CD14-positive monocyte (primary cell): Measurements from ENCODE around the gene GPR39. TPM values are rescaled to one million over a fixed set of nuclear protein-coding genes. Genes with fewer than 3 reads are reported as not detected.

Experiments
- DNase-seq, 3 donors: peaks; one replicate each; pipeline ENCODE4 v3.0.0-alpha.2; 2011 to 2022
- H2AFZ ChIP-seq: 2 replicates; pipeline ENCODE4 v1.6.0; 2012; ENCODE audit warnings: mild to moderate bottlenecking, low read depth, low read length, inconsistent platforms; ENCODE audit not compliant: insufficient read depth, poor library complexity, severe bottlenecking
- H3K27ac ChIP-seq, 2 donors: 1 replicate in 1 of 2; 2 replicates in 1 of 2; pipeline ENCODE4 v1.5.1; 2012 to 2013; ENCODE audit warnings: low read length in 2 of 2, control low read depth in 1 of 2, inconsistent platforms in 1 of 2, low read depth in 1 of 2, mild to moderate bottlenecking in 1 of 2
- H3K27me3 ChIP-seq, 2 donors: one replicate each; pipeline versions ENCODE4 v1.6.0 to v1.6.1; 2011 to 2013; ENCODE audit warnings: low read length in 2 of 2; ENCODE audit not compliant: control insufficient read depth in 2 of 2, insufficient read depth in 2 of 2
- H3K36me3 ChIP-seq, 2 donors: replicated peaks in 1 of 2; 1 replicate in 1 of 2; 2 replicates in 1 of 2; pipeline versions ENCODE4 v1.5.1 to v1.6.1; 2012 to 2013; ENCODE audit warnings: low read length in 2 of 2, control low read depth in 1 of 2, inconsistent platforms in 1 of 2, mild to moderate bottlenecking in 1 of 2; ENCODE audit not compliant: insufficient read depth in 2 of 2, control insufficient read depth in 1 of 2
- H3K4me1 ChIP-seq, 2 donors: 1 replicate in 1 of 2; 2 replicates in 1 of 2; pipeline versions ENCODE4 v1.5.1 to v1.6.1; 2012 to 2013; ENCODE audit warnings: low read length in 2 of 2, control low read depth in 1 of 2, inconsistent platforms in 1 of 2, mild to moderate bottlenecking in 1 of 2, moderate library complexity in 1 of 2; ENCODE audit not compliant: insufficient read depth in 2 of 2, control insufficient read depth in 1 of 2
- H3K4me2 ChIP-seq: replicated peaks from 2 replicates; pipeline ENCODE3; 2012; ENCODE audit warnings: low read length, moderate library complexity, mild to moderate bottlenecking; ENCODE audit not compliant: poor library complexity, severe bottlenecking; ENCODE audit errors: extremely low read depth
- H3K4me3 ChIP-seq, 3 experiments: fragments of 200-600 bp in 1 of 3; sonication (generic) in 1 of 3; replicated peaks in 1 of 3; 1 replicate in 2 of 3; 2 replicates in 1 of 3; pipeline ENCODE4 v1.5.1; 2011 to 2013; ENCODE audit warnings: low read length in 3 of 3, mild to moderate bottlenecking in 3 of 3, control low read depth in 2 of 3, low read depth in 2 of 3, inconsistent platforms in 1 of 3, moderate library complexity in 1 of 3
- H3K79me2 ChIP-seq: 2 replicates; pipeline ENCODE4 v1.6.0; 2012; ENCODE audit warnings: mild to moderate bottlenecking, control low read depth, inconsistent platforms, low read length, moderate library complexity; ENCODE audit not compliant: insufficient read depth
- H3K9ac ChIP-seq: 2 replicates; pipeline ENCODE4 v1.6.0; 2017; ENCODE audit warnings: low read length, mild to moderate bottlenecking; ENCODE audit not compliant: insufficient read depth, poor library complexity, severe bottlenecking
- H3K9me3 ChIP-seq, 2 donors: replicated peaks in 1 of 2; 1 replicate in 1 of 2; 2 replicates in 1 of 2; pipeline versions ENCODE4 v1.5.1 to v1.6.1; 2012 to 2013; ENCODE audit warnings: low read length in 2 of 2, control low read depth in 1 of 2; ENCODE audit not compliant: control insufficient read depth in 1 of 2, insufficient read depth in 1 of 2
- H4K20me1 ChIP-seq: 2 replicates; pipeline ENCODE4 v1.6.0; 2012; ENCODE audit warnings: mild to moderate bottlenecking, low read length, control low read depth, moderate library complexity; ENCODE audit not compliant: insufficient read depth
- H3K27ac Mint-ChIP-seq, 7 donors: one replicate each; pipeline ENCODE4 v1.8.0; 2020; ENCODE audit warnings: mild to moderate bottlenecking in 7 of 7, mixed read lengths in 7 of 7, moderate library complexity in 6 of 7, inconsistent platforms in 2 of 7
- H3K27me3 Mint-ChIP-seq, 3 donors: one replicate each; pipeline ENCODE4 v1.8.0; 2021 to 2022; ENCODE audit warnings: low read depth in 3 of 3, mild to moderate bottlenecking in 3 of 3, mixed read lengths in 3 of 3, moderate library complexity in 3 of 3, inconsistent platforms in 1 of 3
- H3K36me3 Mint-ChIP-seq, 2 donors: one replicate each; pipeline ENCODE4 v1.8.0; 2020; ENCODE audit warnings: mixed read lengths in 2 of 2, inconsistent platforms in 1 of 2, mild to moderate bottlenecking in 1 of 2
- H3K4me1 Mint-ChIP-seq: one replicate; pipeline ENCODE4 v1.8.0; 2020; ENCODE audit warnings: mild to moderate bottlenecking, mixed read lengths
- H3K4me3 Mint-ChIP-seq, 2 donors: one replicate each; pipeline ENCODE4 v1.8.0; 2020; ENCODE audit warnings: mild to moderate bottlenecking in 2 of 2, mixed read lengths in 2 of 2, moderate library complexity in 1 of 2
- H3K9me3 Mint-ChIP-seq, 7 donors: one replicate each; pipeline ENCODE4 v1.8.0; 2020 to 2022; ENCODE audit warnings: mixed read lengths in 7 of 7, mild to moderate bottlenecking in 6 of 7, moderate library complexity in 6 of 7, inconsistent platforms in 2 of 7
- CTCF ChIP-seq: fragments of 200-600 bp; IDR thresholded peaks from one replicate; pipeline ENCODE4 v1.8.0; 2022; ENCODE audit warnings: antibody characterized with exemption, mild to moderate bottlenecking
- WGBS: methylation state at CpG from one replicate; pipeline ENCODE4 v1.1.5; 2013; ENCODE audit warnings: missing lambda C conversion rate; ENCODE audit not compliant: insufficient coverage; 5-methylcytosine and 5-hydroxymethylcytosine counted together
- intact Hi-C, 2 donors: fragments of 100-400 bp; cut with micrococcal nuclease; formaldehyde crosslinking; loops; one replicate each; pipeline versions ENCODE4 v1.15.0 to v1.15.1; 2023
- polyA plus RNA-seq, 3 donors: library from polyadenylated mRNA; depleted of rRNA in 1 of 3; unstranded in 2 of 3; stranded (reverse) in 1 of 3; fragments of 300-500 nt in 2 of 3; fragments of >200 nt in 1 of 3; fragmentation: Illumina TruSeq in 2 of 3; gene quantifications; 1 replicate in 2 of 3; 2 replicates in 1 of 3; pipeline ENCODE4 v1.2.3, GENCODE V29; 2012 to 2021

GPR39 gene
- polyA plus RNA-seq, 3 donors, result 0.12 TPM; not detected in 2

GRCh38 chr2:132636346-132636745 lies 219.7 kb downstream of the GPR39 start:
- peaks cover 1 to 6% (median 2%) of the 10 kb centered on the region in 3 donors for H3K27me3 Mint-ChIP-seq
- intact Hi-C loops, result no loop called here
- DNase-seq, result no peak
- H3K79me2 ChIP-seq, result no peaks in the 10 kb centered on the region
- H4K20me1 ChIP-seq, result no peaks in the 10 kb centered on the region
- H3K27ac Mint-ChIP-seq, result no peak overlapping the region
- H3K4me1 ChIP-seq, result no peaks in the 10 kb centered on the region
- no peaks in the 10 kb centered on the region for H3K9me3 ChIP-seq
- TF ChIP-seq CTCF, result no peak
- H3K4me1 Mint-ChIP-seq, result peaks cover 2% of the 10 kb centered on the region
- no peaks in the 10 kb centered on the region for H3K27me3 ChIP-seq
- no peak overlapping the region for H3K4me3 Mint-ChIP-seq
- no peak overlapping the region for H2AFZ ChIP-seq
- no peak overlapping the region for H3K9ac ChIP-seq
- peaks cover 0 to 6% (median 2%) of the 10 kb centered on the region in 7 donors for H3K9me3 Mint-ChIP-seq
- no peaks in the 10 kb centered on the region for H3K36me3 ChIP-seq
- 67% methylated on average over 1 of the region's 1 CpG for WGBS
- no peak overlapping the region for H3K4me2 ChIP-seq
- H3K27ac ChIP-seq, result no peak overlapping the region
- H3K4me3 ChIP-seq, result no peak overlapping the region
- H3K36me3 Mint-ChIP-seq, result no peaks in the 10 kb centered on the region

GRCh38 chr2:132638313-132639040 lies 221.9 kb downstream of the GPR39 start:
- Mint-ChIP-seq H3K27ac (no peak overlapping the region), H3K4me1 (peaks cover 2% of the 10 kb centered on the region), H3K9me3 (peaks cover 0 to 5% (median 1%) of the 10 kb centered on the region in 7 donors), H3K4me3 (no peak overlapping the region), H3K36me3 (no peaks in the 10 kb centered on the region), H3K27me3 (peaks cover 1 to 6% (median 3%) of the 10 kb centered on the region in 3 donors)
- Histone ChIP-seq H3K4me1 (no peaks in the 10 kb centered on the region), H2AFZ (no peak overlapping the region), H3K36me3 (no peaks in the 10 kb centered on the region), H4K20me1 (no peaks in the 10 kb centered on the region), H3K27me3 (no peaks in the 10 kb centered on the region), H3K4me3 (no peak overlapping the region), H3K4me2 (no peak overlapping the region), H3K9ac (no peak overlapping the region), H3K27ac (no peak overlapping the region), H3K79me2 (no peaks in the 10 kb centered on the region), H3K9me3 (no peaks in the 10 kb centered on the region)
- 80% methylated on average over 1 of the region's 5 CpGs for WGBS
- DNase-seq, result no peak
- intact Hi-C loops, result no loop called here
- TF ChIP-seq CTCF, result no peak
